Gastrocnemius medialis (tissue), 4 donors: ENCODE measurements around the gene PRKD2. TPM values are rescaled to one million over a fixed set of nuclear protein-coding genes. Genes with fewer than 3 reads are reported as not detected.

ENCODE experiments used
- ATAC-seq, 2 donors: fragments of 150-250 bp; one replicate each; pipeline ENCODE4 v1.9.1; 2016
- DNase-seq, 2 donors: peaks; one replicate each; pipeline ENCODE4 v3.0.0-alpha.2; 2019
- H3K27ac ChIP-seq, 4 donors: fragments of 200-600 bp; sonication (generic); 1 replicate in 1 of 4; 2 replicates in 3 of 4; pipeline ENCODE4 v1.5.1; 2016 to 2018; ENCODE audit warnings: mild to moderate bottlenecking in 2 of 4, moderate library complexity in 1 of 4
- H3K27me3 ChIP-seq, 3 donors: fragments of 200-600 bp; sonication (generic) in 2 of 3; 1 replicate in 1 of 3; 2 replicates in 2 of 3; pipeline versions ENCODE4 v1.5.1 to v1.6.0; 2016 to 2019; ENCODE audit warnings: mild to moderate bottlenecking in 1 of 3, moderate library complexity in 1 of 3
- H3K36me3 ChIP-seq, 2 donors: fragments of 200-600 bp; sonication (generic) in 1 of 2; one replicate each; pipeline ENCODE4 v1.5.1; 2017 to 2018
- H3K4me1 ChIP-seq, 2 donors: fragments of 200-600 bp; sonication (generic) in 1 of 2; one replicate each; pipeline ENCODE4 v1.5.1; 2016 to 2017; ENCODE audit warnings: mild to moderate bottlenecking in 2 of 2
- H3K4me3 ChIP-seq, 4 donors: fragments of 200-600 bp; sonication (generic) in 3 of 4; 1 replicate in 1 of 4; 2 replicates in 3 of 4; pipeline ENCODE4 v1.5.1; 2016 to 2019; ENCODE audit warnings: mild to moderate bottlenecking in 2 of 4
- H3K9me3 ChIP-seq, 3 donors: fragments of 200-600 bp; sonication (generic) in 2 of 3; 1 replicate in 1 of 3; 2 replicates in 2 of 3; pipeline ENCODE4 v1.5.1; 2016 to 2019
- POLR2A ChIP-seq, 2 donors: fragments of 450-650 bp; IDR thresholded peaks; one replicate each; pipeline ENCODE4 v1.6.1; 2017; ENCODE audit warnings: antibody characterized with exemption in 2 of 2, mild to moderate bottlenecking in 2 of 2, moderate library complexity in 2 of 2
- in situ Hi-C, 4 donors: fragments of 200-750 bp; cut with MboI; loops; one replicate each; pipeline versions ENCODE4 v1.15.0 to v1.8.0; 2017; ENCODE audit warnings: low sequenced_read_pairs in 4 of 4
- intact Hi-C: fragments of 100-400 bp; cut with DNase I; formaldehyde crosslinking; loops from one replicate; pipeline ENCODE4 v1.15.1; 2023; ENCODE audit warnings: low total_unique reads
- total RNA-seq, 4 donors: library from RNA; depleted of rRNA; stranded (reverse); fragments of >200 nt; gene quantifications; one replicate each; pipeline versions ENCODE4 v1.1.0 to v1.2.3, GENCODE V29; 2016
- TF ChIP-seq, protein P1 (sequence below), 5 experiments: fragments of 450-650 bp in 3 of 5; fragments of 200-600 bp in 2 of 5; sonication (generic) in 2 of 5; IDR thresholded peaks in 4 of 5; conservative IDR thresholded peaks in 1 of 5; 1 replicate in 4 of 5; 2 replicates in 1 of 5; pipeline ENCODE4 v1.5.1; 2016 to 2019; ENCODE audit warnings: antibody characterized with exemption in 5 of 5, mild to moderate bottlenecking in 3 of 5, moderate library complexity in 3 of 5

PRKD2 gene
- total RNA-seq, 4 donors from 2014 or later = 4.2 to 7.2 (median 6.1) TPM

DNA sequence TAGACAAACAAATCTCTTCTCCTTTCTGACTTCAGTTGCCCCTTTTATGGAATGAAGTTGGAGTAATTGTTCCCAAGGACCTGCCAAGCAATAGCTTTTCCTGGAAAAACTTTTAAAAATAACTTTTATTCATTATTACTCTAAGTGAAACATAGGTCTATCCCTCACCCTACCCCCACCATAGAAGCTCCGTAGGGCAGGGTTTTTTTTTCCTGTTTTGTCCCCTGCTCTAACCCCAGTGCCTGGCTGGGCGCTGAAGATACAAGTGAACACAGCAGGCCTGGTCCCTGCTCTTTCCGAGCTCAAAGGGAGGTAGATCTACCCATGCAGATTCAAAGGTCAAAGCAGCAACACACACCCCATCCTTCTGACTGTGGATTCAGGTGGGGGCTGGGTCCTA, 72.2 kb downstream of the PRKD2 start:
- no peak for DNase-seq
- Histone ChIP-seq H3K27ac (no peak overlapping the region), H3K36me3 (no peaks in the 10 kb centered on the region), H3K27me3 (peaks cover 26 to 43% (median 29%) of the 10 kb centered on the region in 3 donors), H3K4me1 (peaks cover under 1 to 1% of the 10 kb centered on the region in 2 donors), H3K4me3 (no peak overlapping the region), H3K9me3 (no peaks in the 10 kb centered on the region)
- in situ Hi-C loops (no loop called here), intact Hi-C loops (no loop called here)
- no peak for TF ChIP-seq POLR2A (IDR thresholded peaks at IDR 0.05)
- TF ChIP-seq, protein P1, sequence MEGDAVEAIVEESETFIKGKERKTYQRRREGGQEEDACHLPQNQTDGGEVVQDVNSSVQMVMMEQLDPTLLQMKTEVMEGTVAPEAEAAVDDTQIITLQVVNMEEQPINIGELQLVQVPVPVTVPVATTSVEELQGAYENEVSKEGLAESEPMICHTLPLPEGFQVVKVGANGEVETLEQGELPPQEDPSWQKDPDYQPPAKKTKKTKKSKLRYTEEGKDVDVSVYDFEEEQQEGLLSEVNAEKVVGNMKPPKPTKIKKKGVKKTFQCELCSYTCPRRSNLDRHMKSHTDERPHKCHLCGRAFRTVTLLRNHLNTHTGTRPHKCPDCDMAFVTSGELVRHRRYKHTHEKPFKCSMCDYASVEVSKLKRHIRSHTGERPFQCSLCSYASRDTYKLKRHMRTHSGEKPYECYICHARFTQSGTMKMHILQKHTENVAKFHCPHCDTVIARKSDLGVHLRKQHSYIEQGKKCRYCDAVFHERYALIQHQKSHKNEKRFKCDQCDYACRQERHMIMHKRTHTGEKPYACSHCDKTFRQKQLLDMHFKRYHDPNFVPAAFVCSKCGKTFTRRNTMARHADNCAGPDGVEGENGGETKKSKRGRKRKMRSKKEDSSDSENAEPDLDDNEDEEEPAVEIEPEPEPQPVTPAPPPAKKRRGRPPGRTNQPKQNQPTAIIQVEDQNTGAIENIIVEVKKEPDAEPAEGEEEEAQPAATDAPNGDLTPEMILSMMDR (IDR thresholded peaks at IDR 0.05 in 4 of 5, conservative IDR thresholded peaks at IDR 0.05 in 1 of 5) = no peak
- ATAC-seq = no peak

DNA sequence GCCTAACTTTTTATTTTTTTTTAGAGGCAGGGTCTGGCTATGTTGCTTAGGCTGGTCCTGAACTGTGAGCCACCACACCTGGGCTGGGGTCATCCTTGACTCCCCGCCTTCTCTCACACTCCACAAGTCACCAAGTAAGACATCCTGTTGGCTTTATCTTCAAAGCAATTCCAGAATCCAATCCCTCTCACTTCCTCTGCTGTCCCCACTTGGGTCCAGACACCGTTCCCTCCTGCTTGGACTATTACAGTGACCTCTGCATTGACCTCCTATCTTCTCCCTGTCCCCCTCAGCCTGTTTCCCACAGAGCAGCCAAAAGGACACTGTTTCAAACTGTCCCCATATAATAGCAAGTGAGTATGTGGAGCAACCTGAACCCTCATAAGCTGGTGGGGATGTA, 76.3 kb downstream of the PRKD2 start:
- H3K36me3 ChIP-seq = no peaks in the 10 kb centered on the region
- DNase-seq (no peak), ATAC-seq (no peak)
- peaks cover 11 to 14% of the 10 kb centered on the region in 2 donors for H3K4me1 ChIP-seq
- intact Hi-C loops (loop anchor here (1.0 kb wide), 1 partner anchor 74 kb away; no protein-coding TSS in a partner anchor), in situ Hi-C loops (no loop called here)
- peaks cover 26 to 38% (median 28%) of the 10 kb centered on the region in 3 donors for H3K27me3 ChIP-seq
- TF ChIP-seq, protein P1 (IDR thresholded peaks at IDR 0.05 in 4 of 5, conservative IDR thresholded peaks at IDR 0.05 in 1 of 5) = no peak
- no peak for TF ChIP-seq POLR2A (IDR thresholded peaks at IDR 0.05)
- no peak overlapping the region for H3K27ac ChIP-seq
- no peaks in the 10 kb centered on the region for H3K9me3 ChIP-seq
- H3K4me3 ChIP-seq = no peak overlapping the region

GRCh38 chr19:46639358-46640182, 77.3 kb downstream of the PRKD2 start:
- peaks cover 14 to 15% of the 10 kb centered on the region in 2 donors for H3K4me1 ChIP-seq
- TF ChIP-seq, protein P1 (IDR thresholded peaks at IDR 0.05 in 4 of 5, conservative IDR thresholded peaks at IDR 0.05 in 1 of 5) = no peak
- TF ChIP-seq POLR2A (IDR thresholded peaks at IDR 0.05) = no peak
- DNase-seq = no peak
- peak overlapping the region; percentile 17 to 53 (median 38) for H3K4me3 ChIP-seq
- peak overlapping the region in 2 of 4 donors; percentile 16 to 64 for H3K27ac ChIP-seq
- no peak for ATAC-seq
- intact Hi-C loops (no loop called here), in situ Hi-C loops (no loop called here)
- peaks cover 30 to 45% (median 35%) of the 10 kb centered on the region in 3 donors for H3K27me3 ChIP-seq
- H3K36me3 ChIP-seq = no peaks in the 10 kb centered on the region
- H3K9me3 ChIP-seq = no peaks in the 10 kb centered on the region

DNA sequence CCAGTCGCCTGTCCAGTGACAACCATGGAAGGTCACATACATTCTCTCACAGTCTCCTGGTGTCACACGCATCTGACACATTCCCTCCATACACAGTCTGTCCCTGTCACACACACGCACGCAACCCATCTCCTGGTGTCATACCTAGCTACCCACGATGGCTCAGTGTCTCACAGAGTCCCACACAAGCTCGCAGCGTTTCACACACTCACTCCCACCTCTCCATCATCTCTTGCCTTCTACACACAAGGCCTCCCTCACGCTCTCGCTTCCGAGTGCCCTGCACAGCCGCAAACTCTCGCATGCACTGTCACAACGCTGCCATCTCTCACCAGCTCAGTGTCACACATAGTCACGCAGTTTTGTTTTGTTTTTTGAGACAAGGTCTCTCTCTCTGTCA, 79.7 kb downstream of the PRKD2 start:
- intact Hi-C loops = no loop called here
- Histone ChIP-seq H3K9me3 (no peaks in the 10 kb centered on the region), H3K4me1 (peaks cover 18 to 24% of the 10 kb centered on the region in 2 donors), H3K27me3 (peaks cover 46 to 60% (median 52%) of the 10 kb centered on the region in 3 donors), H3K27ac (no peak overlapping the region), H3K4me3 (no peak overlapping the region), H3K36me3 (no peaks in the 10 kb centered on the region)
- DNase-seq = no peak
- ATAC-seq = no peak
- in situ Hi-C loops = no loop called here
- TF ChIP-seq, protein P1 (IDR thresholded peaks at IDR 0.05 in 4 of 5, conservative IDR thresholded peaks at IDR 0.05 in 1 of 5) = no peak
- TF ChIP-seq POLR2A (IDR thresholded peaks at IDR 0.05) = no peak
